Pancreas (tissue), 10 donors: ENCODE results near the gene SEC23B. TPM values are rescaled to one million over a fixed set of nuclear protein-coding genes. Genes with fewer than 3 reads are reported as not detected.
"Not testable (repeated sequence)": the region's sequence is repeated elsewhere in the genome, so short reads cannot be mapped to it uniquely, and the experiment has no call there.

Experiments used
- ATAC-seq, 4 donors: fragments of 200-7000 bp; cut with Tn5 transposase; one replicate each; pipeline versions ENCODE4 v1.8.0 to v1.9.1; 2020; ENCODE audit warnings: mild to moderate bottlenecking in 4 of 4, moderate library complexity in 4 of 4
- DNase-seq, 6 donors: peaks; one replicate each; pipeline ENCODE4 v3.0.0-alpha.2; 2020
- FAIRE-seq: peaks from 2 replicates; lab custom pipeline; 2012; peaks lifted over from hg19 to GRCh38; lab: Jason Lieb, UNC
- H3K27ac ChIP-seq, 4 donors: fragments of 200-600 bp; sonication (generic); 1 replicate in 3 of 4; 2 replicates in 1 of 4; pipeline versions ENCODE4 v1.5.0 to v1.8.0; 2020
- H3K27me3 ChIP-seq, 4 donors: fragments of 200-600 bp; one replicate each; pipeline ENCODE4 v1.8.0; 2021
- H3K36me3 ChIP-seq, 3 donors: fragments of 200-600 bp; sonication (generic) in 1 of 3; one replicate each; pipeline versions ENCODE4 v1.5.0 to v1.8.0; 2020 to 2021
- H3K4me1 ChIP-seq, 3 donors: fragments of 200-600 bp; one replicate each; pipeline ENCODE4 v1.8.0; 2021
- H3K4me3 ChIP-seq, 4 donors: fragments of 200-600 bp; sonication (generic) in 2 of 4; one replicate each; pipeline versions ENCODE4 v1.5.0 to v1.8.0; 2020 to 2021
- H3K9me3 ChIP-seq, 4 donors: fragments of 200-600 bp; one replicate each; pipeline ENCODE4 v1.8.0; 2021
- WGBS, 2 donors: extraction: QIAGEN DNeasy Blood & Tissue Kit; methylation state at CpG; one replicate each; pipeline ENCODE4 v1.1.7; 2013; 5-methylcytosine and 5-hydroxymethylcytosine counted together
- intact Hi-C, 3 donors: fragments of 100-400 bp; cut with DNase I; formaldehyde crosslinking; loops; one replicate each; pipeline versions ENCODE4 v1.11.1 to v1.14.2; 2022
- polyA plus RNA-seq, 2 donors: library from polyadenylated mRNA; stranded (reverse); fragments of 200-250 nt; gene quantifications; one replicate each; pipeline ENCODE4 v1.2.3, GENCODE V29; 2013
- total RNA-seq, 6 donors: library from RNA; stranded (reverse); fragmentation: NEBNext Ultra II Directional in 4 of 6; extraction: Animal tissue kit (Norgen Biotek cat#: 25700) in 4 of 6; gene quantifications; one replicate each; pipeline versions ENCODE4 v1.2.1 to v1.2.4, GENCODE V29; 2021 to 2023
- TF ChIP-seq, protein P1 (sequence below), 4 donors: fragments of 200-600 bp; sonication (generic) in 3 of 4; IDR thresholded peaks; one replicate each; pipeline versions ENCODE4 v1.5.0 to v1.8.0; 2021; ENCODE audit warnings: antibody characterized with exemption in 4 of 4
- donor health status: healthy with polysubstance abuse.
- donor health status: DM: no; HTN: no; CAD: no; lungs with moderate emphysema.
- donor health status: DM: no; HTN: no; CAD: no.
- donor health status: control.
- donor health status: control.
- donor health status: Bipolar disorder and iron deficiency.
- donor health status: DM: yes; HTN: yes; CAD: no.
- donor health status: DM: no; HTN: no; CAD: no.
- donor health status: DM: no; HTN: no; CAD: no.
- donor health status: DM: yes; HTN: yes; CAD: no.

Gene SEC23B
- total and polyA plus RNA-seq, 8 donors = 10.1 to 55.8 (median 45.6) TPM

DNA sequence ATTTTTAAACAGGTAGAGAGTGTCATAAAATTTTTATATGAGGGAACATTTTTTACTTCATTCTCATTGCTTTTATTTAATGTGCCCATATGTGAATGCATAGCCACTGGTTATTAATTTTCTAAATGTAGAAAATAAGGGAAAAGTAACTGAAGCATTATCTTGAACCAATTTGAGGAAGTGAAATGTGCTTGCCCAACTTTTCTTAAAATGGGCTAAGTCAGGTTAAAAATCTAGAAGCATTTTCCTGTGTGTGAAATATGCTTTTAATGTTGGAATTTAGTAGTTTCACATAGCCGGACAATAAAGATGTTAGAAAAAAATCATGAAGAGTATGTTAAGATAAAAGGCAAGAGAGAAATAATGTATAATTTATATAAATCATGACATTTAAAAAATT, 3.8 kb downstream of the SEC23B start:
- WGBS, 2 donors = 65 to 84% methylated on average over 1 of the region's 1 CpG
- ATAC-seq (no peak), DNase-seq (no peak), FAIRE-seq (no peak)
- intact Hi-C loops = no loop called here
- Histone ChIP-seq H3K27me3 (no peaks in the 10 kb centered on the region), H3K9me3 (no peaks in the 10 kb centered on the region), H3K27ac (no peak overlapping the region), H3K4me3 (no peak overlapping the region), H3K4me1 (peaks cover 5 to 31% (median 15%) of the 10 kb centered on the region in 3 donors), H3K36me3 (peaks cover 11 to 36% (median 12%) of the 10 kb centered on the region in 3 donors)
- TF ChIP-seq, protein P1, sequence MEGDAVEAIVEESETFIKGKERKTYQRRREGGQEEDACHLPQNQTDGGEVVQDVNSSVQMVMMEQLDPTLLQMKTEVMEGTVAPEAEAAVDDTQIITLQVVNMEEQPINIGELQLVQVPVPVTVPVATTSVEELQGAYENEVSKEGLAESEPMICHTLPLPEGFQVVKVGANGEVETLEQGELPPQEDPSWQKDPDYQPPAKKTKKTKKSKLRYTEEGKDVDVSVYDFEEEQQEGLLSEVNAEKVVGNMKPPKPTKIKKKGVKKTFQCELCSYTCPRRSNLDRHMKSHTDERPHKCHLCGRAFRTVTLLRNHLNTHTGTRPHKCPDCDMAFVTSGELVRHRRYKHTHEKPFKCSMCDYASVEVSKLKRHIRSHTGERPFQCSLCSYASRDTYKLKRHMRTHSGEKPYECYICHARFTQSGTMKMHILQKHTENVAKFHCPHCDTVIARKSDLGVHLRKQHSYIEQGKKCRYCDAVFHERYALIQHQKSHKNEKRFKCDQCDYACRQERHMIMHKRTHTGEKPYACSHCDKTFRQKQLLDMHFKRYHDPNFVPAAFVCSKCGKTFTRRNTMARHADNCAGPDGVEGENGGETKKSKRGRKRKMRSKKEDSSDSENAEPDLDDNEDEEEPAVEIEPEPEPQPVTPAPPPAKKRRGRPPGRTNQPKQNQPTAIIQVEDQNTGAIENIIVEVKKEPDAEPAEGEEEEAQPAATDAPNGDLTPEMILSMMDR (IDR thresholded peaks at IDR 0.05) = no peak

DNA sequence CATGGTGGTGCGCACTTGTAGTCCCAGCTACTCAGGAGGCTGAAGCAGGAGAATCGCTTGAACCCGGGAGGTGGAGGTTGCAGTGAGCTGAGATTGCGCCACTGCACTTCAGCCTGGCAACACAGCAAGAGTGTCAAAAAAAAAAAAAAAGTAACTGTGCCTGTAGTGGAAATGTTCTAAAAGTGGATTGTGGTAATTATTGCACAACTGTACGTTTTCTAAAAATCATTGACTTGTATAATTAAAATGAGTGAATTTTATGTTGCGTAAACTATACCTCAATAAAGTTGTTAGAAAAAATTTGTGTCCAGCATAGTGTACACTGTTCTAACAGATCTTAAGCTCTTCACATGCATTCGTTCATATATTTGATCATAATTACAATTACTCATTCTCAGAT, 5.5 kb downstream of the SEC23B start:
- WGBS, 2 donors = 85 to 92% methylated on average over 7 of the region's 7 CpGs
- no peaks in the 10 kb centered on the region for H3K9me3 ChIP-seq
- intact Hi-C loops = no loop called here
- H3K4me3 ChIP-seq = no peak overlapping the region
- TF ChIP-seq, protein P1 (IDR thresholded peaks at IDR 0.05) = no peak
- H3K27ac ChIP-seq = no peak overlapping the region
- H3K27me3 ChIP-seq = no peaks in the 10 kb centered on the region
- peaks cover 11 to 36% (median 12%) of the 10 kb centered on the region in 3 donors for H3K36me3 ChIP-seq
- DNase-seq (no peak), FAIRE-seq (no peak), ATAC-seq (no peak)
- H3K4me1 ChIP-seq = peaks cover 5 to 27% (median 15%) of the 10 kb centered on the region in 3 donors

DNA sequence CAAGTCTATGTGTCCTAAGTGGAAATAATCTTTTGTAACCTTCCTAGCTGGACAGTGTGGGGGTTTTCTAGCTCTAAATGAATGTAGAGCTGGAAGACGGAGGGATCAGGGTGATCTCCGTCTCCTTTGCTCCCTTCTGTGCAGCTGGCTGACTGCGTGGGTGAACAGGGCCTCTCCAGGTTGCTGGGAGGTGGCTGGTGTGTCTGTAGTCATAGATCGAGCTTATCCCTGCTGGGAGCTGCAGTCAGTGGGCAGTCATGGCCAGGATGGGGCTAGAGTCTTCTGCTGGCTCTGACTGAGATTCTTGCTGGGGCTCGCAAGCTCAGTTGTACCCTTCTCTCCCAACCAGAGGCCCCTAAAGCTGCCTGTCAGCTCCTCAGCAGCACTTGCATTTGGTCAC, 6.4 kb downstream of the SEC23B start:
- intact Hi-C loops = no loop called here
- 73 to 79% methylated on average over 5 of the region's 5 CpGs for WGBS, 2 donors
- no peak overlapping the region for H3K4me3 ChIP-seq
- H3K9me3 ChIP-seq = no peaks in the 10 kb centered on the region
- TF ChIP-seq, protein P1 (IDR thresholded peaks at IDR 0.05) = no peak
- H3K4me1 ChIP-seq = peaks cover 5 to 21% (median 15%) of the 10 kb centered on the region in 3 donors
- DNase-seq (no peak), FAIRE-seq (no peak), ATAC-seq (peak in 1 of 4 donors; percentile 25)
- peaks cover 11 to 36% (median 12%) of the 10 kb centered on the region in 3 donors for H3K36me3 ChIP-seq
- H3K27ac ChIP-seq = no peak overlapping the region
- no peaks in the 10 kb centered on the region for H3K27me3 ChIP-seq

DNA sequence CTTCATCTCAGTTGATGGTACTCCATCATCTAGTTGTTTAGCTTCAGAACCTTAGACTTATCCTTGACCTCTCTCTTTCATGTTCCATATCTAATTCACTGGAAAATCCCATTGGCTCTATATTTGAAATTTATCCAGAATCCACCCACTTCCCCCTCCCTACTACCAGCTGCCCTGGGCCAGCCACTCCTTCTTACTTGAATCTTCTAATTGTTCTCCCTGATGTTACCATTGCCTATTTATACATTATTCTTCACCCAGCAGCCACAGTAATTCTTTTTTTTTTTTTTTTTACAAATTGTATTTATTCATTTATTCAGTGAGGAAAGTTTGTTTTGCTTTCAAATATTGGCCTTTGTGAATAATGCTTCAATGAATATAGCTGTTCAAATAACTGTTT, 8.2 kb downstream of the SEC23B start:
- Histone ChIP-seq H3K36me3 (peaks cover 11 to 28% (median 12%) of the 10 kb centered on the region in 3 donors), H3K27ac (no peak overlapping the region), H3K4me3 (no peak overlapping the region), H3K4me1 (peaks cover 5 to 15% (median 11%) of the 10 kb centered on the region in 3 donors), H3K9me3 (no peaks in the 10 kb centered on the region), H3K27me3 (no peaks in the 10 kb centered on the region)
- TF ChIP-seq, protein P1 (IDR thresholded peaks at IDR 0.05) = no peak
- FAIRE-seq = no peak
- no peak for DNase-seq
- intact Hi-C loops = no loop called here
- ATAC-seq = peak in 2 of 4 donors; percentile 45 to 46

DNA sequence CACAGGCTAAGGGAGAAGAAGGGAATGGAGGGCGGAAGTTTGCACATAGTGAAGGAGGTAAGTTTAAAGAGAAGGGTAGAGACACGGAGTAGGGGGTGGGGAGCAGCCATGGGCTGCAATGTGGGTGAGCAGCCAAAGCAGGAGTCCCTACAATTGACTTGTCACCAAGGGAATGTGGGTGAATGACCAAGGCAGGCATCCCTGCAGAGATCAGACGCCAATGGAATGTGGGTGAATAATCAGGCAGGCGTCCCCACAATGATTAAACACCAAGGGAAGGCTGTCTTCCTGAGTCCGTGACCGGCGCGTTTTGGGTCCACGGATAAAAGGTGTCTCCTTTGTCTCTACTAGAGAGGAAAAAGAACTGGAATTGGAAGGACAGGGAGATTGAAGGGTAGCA, 14.3 kb downstream of the SEC23B start:
- H3K27me3 ChIP-seq, H3K4me3 ChIP-seq, H3K27ac ChIP-seq, FAIRE-seq, ATAC-seq, intact Hi-C loops, DNase-seq, H3K9me3 ChIP-seq, H3K4me1 ChIP-seq: not testable (repeated sequence)
- 90 to 92% methylated on average over 9 of the region's 9 CpGs for WGBS, 2 donors
- H3K36me3 ChIP-seq = peaks cover 0 to 32% (median 12%) of the 10 kb centered on the region in 3 donors
